ENCODE results near the gene USP8.

DNA sequence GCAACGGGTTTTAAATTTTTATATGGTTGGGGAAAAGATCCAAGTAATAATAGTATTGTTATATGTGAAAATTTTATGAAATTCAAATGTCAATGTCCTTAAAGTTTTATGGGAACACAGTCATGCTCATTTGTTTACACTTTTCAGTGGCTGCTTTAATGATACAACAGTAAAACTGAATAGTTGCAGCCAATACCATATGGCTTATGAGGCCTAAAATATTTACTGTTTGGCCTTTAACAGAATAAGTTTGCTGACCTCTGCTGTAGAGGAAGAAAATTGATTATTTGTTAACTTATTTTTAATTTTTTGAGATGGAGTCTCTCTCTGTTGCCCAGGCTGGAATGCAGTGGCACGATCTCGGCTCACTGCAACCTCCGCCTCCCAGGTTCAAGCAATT is 77.6 kb downstream of the USP8 start:
- TF ChIP-seq, protein P1, sequence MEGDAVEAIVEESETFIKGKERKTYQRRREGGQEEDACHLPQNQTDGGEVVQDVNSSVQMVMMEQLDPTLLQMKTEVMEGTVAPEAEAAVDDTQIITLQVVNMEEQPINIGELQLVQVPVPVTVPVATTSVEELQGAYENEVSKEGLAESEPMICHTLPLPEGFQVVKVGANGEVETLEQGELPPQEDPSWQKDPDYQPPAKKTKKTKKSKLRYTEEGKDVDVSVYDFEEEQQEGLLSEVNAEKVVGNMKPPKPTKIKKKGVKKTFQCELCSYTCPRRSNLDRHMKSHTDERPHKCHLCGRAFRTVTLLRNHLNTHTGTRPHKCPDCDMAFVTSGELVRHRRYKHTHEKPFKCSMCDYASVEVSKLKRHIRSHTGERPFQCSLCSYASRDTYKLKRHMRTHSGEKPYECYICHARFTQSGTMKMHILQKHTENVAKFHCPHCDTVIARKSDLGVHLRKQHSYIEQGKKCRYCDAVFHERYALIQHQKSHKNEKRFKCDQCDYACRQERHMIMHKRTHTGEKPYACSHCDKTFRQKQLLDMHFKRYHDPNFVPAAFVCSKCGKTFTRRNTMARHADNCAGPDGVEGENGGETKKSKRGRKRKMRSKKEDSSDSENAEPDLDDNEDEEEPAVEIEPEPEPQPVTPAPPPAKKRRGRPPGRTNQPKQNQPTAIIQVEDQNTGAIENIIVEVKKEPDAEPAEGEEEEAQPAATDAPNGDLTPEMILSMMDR (IDR thresholded peaks at IDR 0.05) = no peak
- TF ChIP-seq POLR2A (IDR thresholded peaks at IDR 0.05) = no peak

Measured in body of pancreas (tissue), 4 donors.